Lung (tissue), 12 donors: Measurements from ENCODE around the gene MECP2. TPM values are rescaled to one million over a fixed set of nuclear protein-coding genes. Genes with fewer than 3 reads are reported as not detected.

ENCODE experiments used
- ATAC-seq: fragments of 200-7000 bp; cut with Tn5 transposase; one replicate; pipeline ENCODE4 v1.9.1; 2020; ENCODE audit warnings: moderate number of reproducible peaks; ENCODE audit not compliant: insufficient read depth, low FRiP score
- DNase-seq, 3 donors: peaks; one replicate each; pipeline ENCODE4 v3.0.0-alpha.2; 2013 to 2017
- H3K27ac ChIP-seq, 2 donors: one replicate each; pipeline ENCODE4 v1.5.1; 2013; ENCODE audit warnings: mild to moderate bottlenecking in 2 of 2, moderate library complexity in 2 of 2, control low read depth in 1 of 2, inconsistent platforms in 1 of 2, low read depth in 1 of 2, low read length in 1 of 2
- H3K27me3 ChIP-seq, 3 donors: one replicate each; pipeline ENCODE4 v1.5.1; 2013; ENCODE audit warnings: low read length in 2 of 3; ENCODE audit not compliant: control insufficient read depth in 3 of 3, insufficient read depth in 3 of 3
- H3K36me3 ChIP-seq, 4 donors: one replicate each; pipeline ENCODE4 v1.5.1; 2013; ENCODE audit warnings: low read length in 4 of 4, mild to moderate bottlenecking in 1 of 4, moderate library complexity in 1 of 4; ENCODE audit not compliant: control insufficient read depth in 4 of 4, insufficient read depth in 4 of 4
- H3K4me1 ChIP-seq, 5 donors: one replicate each; pipeline ENCODE4 v1.5.1; 2013; ENCODE audit warnings: low read length in 5 of 5, mild to moderate bottlenecking in 2 of 5, moderate library complexity in 1 of 5; ENCODE audit not compliant: control insufficient read depth in 5 of 5, insufficient read depth in 5 of 5
- H3K4me3 ChIP-seq: one replicate; pipeline ENCODE4 v1.5.1; 2013; ENCODE audit warnings: mild to moderate bottlenecking, control low read depth, moderate library complexity
- H3K9ac ChIP-seq, 2 donors: one replicate each; pipeline ENCODE4 v1.5.1; 2013; ENCODE audit warnings: low read length in 2 of 2, control low read depth in 1 of 2; ENCODE audit not compliant: insufficient read depth in 1 of 2
- H3K9me3 ChIP-seq, 4 donors: one replicate each; pipeline ENCODE4 v1.5.1; 2013; ENCODE audit warnings: low read length in 3 of 4, mild to moderate bottlenecking in 1 of 4, moderate library complexity in 1 of 4; ENCODE audit not compliant: control insufficient read depth in 4 of 4, insufficient read depth in 3 of 4
- CTCF ChIP-seq: IDR thresholded peaks from 2 replicates; pipeline ENCODE4 v1.5.1; 2012; ENCODE audit warnings: mild to moderate bottlenecking; ENCODE audit errors: control extremely low read depth, extremely low read depth
- WGBS, 2 donors: extraction: QIAGEN DNeasy Blood & Tissue Kit; methylation state at CpG; one replicate each; pipeline ENCODE4 v1.1.7; 2013; 5-methylcytosine and 5-hydroxymethylcytosine counted together
- polyA plus RNA-seq, 2 donors: library from polyadenylated mRNA; stranded (reverse); fragments of 200-250 nt; gene quantifications; one replicate each; pipeline ENCODE4 v1.2.1, GENCODE V29; 2013
- total RNA-seq, 2 donors: library from RNA; depleted of rRNA in 1 of 2; stranded (reverse); fragments of >200 nt in 1 of 2; gene quantifications; one replicate each; pipeline ENCODE4 v1.2.1, GENCODE V29; 2014 to 2021
- donor health status: control.
- donor health status: control.
- donor health status: Bipolar disorder and iron deficiency.
- donor health status: healthy.
- donor health status: DM: yes; HTN: yes; CAD: no.

The MECP2 gene
- total and polyA plus RNA-seq, 4 donors = 20.4 to 62.9 (median 38.9) TPM

GRCh38 chrX:154090731-154091130 is 6.8 kb downstream of the MECP2 start:
- Histone ChIP-seq H3K36me3 (peaks cover 0 to 3% (median 0%) of the 10 kb centered on the region in 4 donors), H3K4me3 (no peak overlapping the region), H3K27me3 (peaks cover 0 to 2% (median 0%) of the 10 kb centered on the region in 3 donors), H3K4me1 (peaks cover 0 to 23% (median 8%) of the 10 kb centered on the region in 5 donors), H3K27ac (no peak overlapping the region), H3K9me3 (no peaks in the 10 kb centered on the region), H3K9ac (no peak overlapping the region)
- WGBS, 2 donors = 82 to 88% methylated on average over 4 of the region's 4 CpGs
- DNase-seq (no peak), ATAC-seq (no peak)
- TF ChIP-seq CTCF = no peak

DNA sequence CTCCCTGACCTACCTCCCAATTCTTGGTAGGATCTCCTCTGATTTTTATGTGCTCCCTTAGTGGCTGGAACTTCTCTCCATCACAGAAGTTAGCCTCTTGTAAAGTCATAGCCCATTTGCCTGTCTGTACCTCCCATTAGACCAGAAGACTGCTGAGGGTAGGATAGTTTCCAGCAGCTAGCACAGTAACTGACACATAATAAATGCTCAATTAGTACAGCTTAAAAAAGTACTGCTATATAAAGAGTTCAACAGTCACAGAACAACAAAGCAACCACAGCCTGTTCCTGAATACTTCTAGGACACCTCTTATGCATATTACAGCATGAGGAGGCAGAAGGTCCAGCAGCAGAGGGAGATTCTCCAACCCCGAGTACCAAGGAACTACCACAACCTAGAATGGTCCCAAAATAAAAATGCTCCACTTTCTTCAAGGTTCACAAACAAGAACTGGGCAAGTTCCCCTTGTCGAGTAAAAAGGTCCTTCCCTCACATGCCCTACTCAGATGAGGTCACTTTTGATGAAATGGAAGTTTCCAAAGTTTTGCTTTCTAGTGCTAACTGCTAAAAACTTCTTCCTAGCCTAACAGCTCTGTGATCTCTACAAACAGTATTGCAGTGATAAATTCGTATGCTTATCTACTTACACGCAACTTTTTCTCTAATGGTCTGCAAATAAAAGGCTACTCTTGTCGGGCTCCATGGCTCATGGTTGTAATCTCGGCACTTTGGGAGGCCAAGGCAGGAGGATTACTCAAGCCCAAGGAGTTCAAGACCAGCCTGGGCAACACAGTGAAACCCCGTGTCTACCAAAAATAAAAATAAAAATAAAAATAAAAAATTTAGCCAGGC is 12.8 kb downstream of the MECP2 start:
- ATAC-seq (no peak), DNase-seq (no peak)
- Histone ChIP-seq H3K36me3 (peaks cover 0 to under 1% (median 0%) of the 10 kb centered on the region in 4 donors), H3K9me3 (no peaks in the 10 kb centered on the region), H3K27ac (no peak overlapping the region), H3K9ac (no peak overlapping the region), H3K27me3 (peaks cover 0 to 2% (median 0%) of the 10 kb centered on the region in 3 donors), H3K4me3 (no peak overlapping the region), H3K4me1 (peaks cover 0 to 11% (median 2%) of the 10 kb centered on the region in 5 donors)
- WGBS, 2 donors = 63 to 70% methylated on average over 7 of the region's 7 CpGs
- no peak for TF ChIP-seq CTCF

DNA sequence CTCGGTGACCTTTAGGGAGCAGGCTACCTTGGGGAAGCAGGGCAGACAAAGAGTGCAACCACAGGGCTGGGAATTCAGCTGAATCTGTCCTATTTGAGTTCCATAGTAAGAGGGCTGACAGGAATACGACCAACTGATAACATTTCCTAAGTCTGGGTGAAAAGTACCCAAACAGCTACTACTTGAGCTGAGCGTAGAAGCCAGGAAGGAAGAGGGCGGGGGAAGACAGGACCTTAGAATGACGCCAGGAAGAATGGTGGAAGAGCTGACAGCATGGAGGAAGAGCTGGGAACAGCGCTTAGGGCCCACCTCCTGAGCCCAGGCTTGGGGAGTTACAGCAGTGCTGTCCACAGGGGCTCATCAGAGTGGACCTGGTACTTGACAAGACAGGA is 14.4 kb downstream of the MECP2 start:
- no peak for ATAC-seq

More for the DNA sequence above, 14.4 kb downstream of the MECP2 start:
- peaks cover 0 to 11% (median 2%) of the 10 kb centered on the region in 5 donors for H3K4me1 ChIP-seq
- peaks cover 0 to 2% (median 0%) of the 10 kb centered on the region in 4 donors for H3K36me3 ChIP-seq
- no peak overlapping the region for H3K9ac ChIP-seq
- no peak for DNase-seq
- H3K4me3 ChIP-seq = no peak overlapping the region
- peak overlapping the region in 1 of 2 donors; percentile 42 for H3K27ac ChIP-seq
- H3K27me3 ChIP-seq = peaks cover 0 to 2% (median 0%) of the 10 kb centered on the region in 3 donors
- TF ChIP-seq CTCF = no peak
- WGBS, 2 donors = 17 to 44% methylated on average over 6 of the region's 6 CpGs
- H3K9me3 ChIP-seq = no peaks in the 10 kb centered on the region
